Activated naive CD8-positive, alpha-beta T cell treated with anti-CD3 and anti-CD28 coated beads, Interleukin-2, amount 50 U/mL, for 16 hours (primary cell): ENCODE measurements around the gene INPP5J.
"Not testable (repeated sequence)": the region's sequence is repeated elsewhere in the genome, so short reads cannot be mapped to it uniquely, and the experiment has no call there.

Experiments
- DNase-seq: peaks from one replicate; pipeline ENCODE4 v3.0.0-alpha.2; 2020; ENCODE audit warnings: low read depth, low spot score

Gene INPP5J

GRCh38 chr22:31150615-31151014 lies 27.8 kb downstream of the INPP5J start:
- DNase-seq, result no peak

GRCh38 chr22:31151872-31152271 lies 29.1 kb downstream of the INPP5J start:
- no peak for DNase-seq

- DNase-seq, result no peak
These were observed 30.6 kb downstream of the INPP5J start for GRCh38 chr22:31153357-31153756.

GRCh38 chr22:31154975-31155374 lies 32.2 kb downstream of the INPP5J start:
- DNase-seq, result no peak

DNA sequence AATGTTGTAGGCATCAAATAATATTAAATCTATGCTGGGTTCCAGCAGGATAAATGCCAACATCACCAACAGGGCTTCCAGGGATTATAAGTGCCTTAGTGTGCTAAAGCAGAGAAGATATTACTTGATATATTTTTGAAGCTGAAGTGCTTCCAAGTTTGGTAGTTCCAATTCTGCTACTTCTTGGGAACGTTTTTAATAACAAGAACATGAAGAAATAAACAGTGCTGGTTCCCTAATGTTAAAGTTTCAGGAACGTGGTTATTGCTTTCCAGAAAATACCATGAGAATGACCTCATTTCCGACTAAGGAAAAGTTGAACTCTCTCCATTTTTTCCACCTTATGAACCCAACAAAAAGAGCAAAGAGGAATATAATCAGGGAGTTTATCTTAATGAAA lies 32.7 kb downstream of the INPP5J start:
- DNase-seq, result no peak

GRCh38 chr22:31160328-31160978 lies 37.7 kb downstream of the INPP5J start:
- no peak for DNase-seq

DNA sequence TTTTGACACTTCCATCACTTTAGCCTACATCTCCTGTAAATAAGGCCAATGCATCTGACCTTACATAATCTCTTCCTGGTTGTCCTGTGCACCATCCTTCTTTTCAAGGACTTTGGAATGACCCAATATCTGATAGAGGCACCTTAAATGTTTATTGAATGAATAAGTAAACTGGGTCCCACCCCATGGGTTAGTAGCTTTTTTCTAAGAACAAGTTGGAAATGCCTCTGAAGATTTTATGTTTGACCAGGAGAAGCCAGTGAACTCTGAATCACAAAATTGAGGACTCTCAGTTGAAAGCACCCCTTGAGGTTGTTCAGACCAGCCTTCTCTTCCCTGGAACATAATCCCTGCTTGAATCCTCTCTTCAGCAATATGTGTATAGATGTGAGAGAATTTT lies 38.6 kb downstream of the INPP5J start:
- DNase-seq, result no peak

- no peak for DNase-seq
These were observed 39.4 kb downstream of the INPP5J start for GRCh38 chr22:31162015-31162765.

DNA sequence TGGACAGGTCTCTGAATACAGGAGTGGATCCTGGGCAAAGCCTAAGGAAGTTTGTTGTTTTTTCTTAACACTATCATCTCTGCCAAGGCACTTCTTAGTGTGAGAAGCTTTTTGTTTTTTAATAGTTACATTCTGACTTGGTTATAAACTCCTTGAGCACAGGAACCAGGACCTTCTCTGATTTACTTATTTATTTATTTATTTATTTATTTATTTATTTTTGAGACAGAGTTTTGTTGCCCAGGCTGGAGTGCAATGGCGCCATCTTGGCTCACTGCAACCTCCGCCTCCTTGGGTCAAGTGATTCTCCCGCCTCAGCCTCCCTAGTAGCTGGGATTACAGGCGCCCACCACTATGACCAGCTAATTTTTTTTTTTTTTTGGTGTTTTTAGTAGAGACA lies 48.2 kb downstream of the INPP5J start:
- no peak for DNase-seq

DNA sequence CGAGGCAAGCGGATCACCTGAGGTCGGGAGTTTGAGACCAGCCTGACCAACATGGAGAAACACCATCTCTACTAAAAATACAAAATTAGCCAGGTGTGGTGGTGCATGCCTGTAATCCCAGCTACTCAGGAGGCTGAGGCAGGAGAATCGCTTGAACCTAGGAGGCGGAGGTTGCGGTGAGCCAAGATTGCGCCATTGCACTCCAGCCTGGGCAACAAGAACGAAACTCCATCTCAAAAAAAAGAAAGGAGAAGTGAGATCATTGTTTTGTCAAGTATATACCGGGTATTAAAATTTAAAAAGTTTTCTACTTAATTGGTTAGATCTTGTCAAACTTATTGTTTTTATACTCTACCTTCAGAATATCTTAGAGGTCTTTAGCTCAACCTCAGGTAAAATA lies 49.0 kb downstream of the INPP5J start:
- DNase-seq, result not testable (repeated sequence)

DNA sequence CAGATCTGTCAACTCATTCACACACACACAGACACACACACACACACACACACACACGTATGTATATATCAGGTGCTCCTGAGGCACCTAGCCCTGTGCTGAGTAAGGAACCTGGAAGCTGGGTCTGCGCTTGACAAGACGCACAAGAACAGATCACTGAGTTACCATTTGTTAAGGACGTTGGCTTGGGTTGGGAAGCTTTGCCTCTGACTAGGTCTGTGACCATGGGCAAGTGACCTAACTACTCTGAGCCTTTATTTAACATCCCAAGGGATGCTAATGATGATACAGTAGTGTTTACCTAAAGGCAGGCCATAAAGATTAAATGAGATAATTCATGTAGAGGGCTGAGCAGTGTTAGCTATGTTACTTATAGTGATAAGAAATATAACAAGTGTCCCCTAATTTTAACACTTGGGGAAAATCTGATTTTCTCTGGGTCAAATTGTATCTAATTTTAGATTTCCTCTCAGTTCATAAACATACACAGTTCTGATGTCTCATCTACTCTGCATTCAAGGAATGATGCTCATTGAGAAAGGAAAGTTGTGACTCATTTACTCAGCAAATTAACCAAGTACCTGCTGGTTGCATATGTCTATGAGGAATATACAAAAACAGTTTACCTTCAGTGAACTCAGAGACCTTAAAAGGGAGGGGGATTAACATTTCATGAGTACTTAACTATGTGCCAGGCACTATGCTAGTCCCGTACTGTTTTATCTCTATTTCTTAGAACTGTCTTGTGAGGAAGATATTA lies 50.8 kb downstream of the INPP5J start:
- DNase-seq, result no peak

- DNase-seq, result no peak
These were observed 54.2 kb downstream of the INPP5J start for GRCh38 chr22:31176923-31177322.

- no peak for DNase-seq
These were observed 54.8 kb downstream of the INPP5J start for GRCh38 chr22:31177420-31178162.

DNA sequence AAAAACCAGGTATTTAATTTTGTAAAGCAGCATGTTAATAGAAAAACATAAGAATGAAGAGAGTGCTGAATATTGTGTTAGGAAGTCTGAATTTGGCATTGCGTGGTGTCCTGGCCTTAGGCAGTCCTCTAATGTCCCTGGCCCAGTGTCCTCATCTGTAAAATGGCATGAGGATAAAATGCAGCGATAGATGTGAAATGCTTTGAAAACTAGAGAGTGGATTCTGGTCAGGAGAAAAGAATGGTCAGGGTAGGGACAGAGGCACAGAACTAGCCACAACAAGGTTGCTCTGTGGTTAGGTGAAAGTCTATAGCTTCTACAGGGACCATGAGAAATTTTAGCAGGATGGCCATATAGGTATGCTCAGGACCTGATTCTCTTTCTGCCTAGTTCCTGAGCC lies 56.1 kb downstream of the INPP5J start:
- DNase-seq, result no peak

DNA sequence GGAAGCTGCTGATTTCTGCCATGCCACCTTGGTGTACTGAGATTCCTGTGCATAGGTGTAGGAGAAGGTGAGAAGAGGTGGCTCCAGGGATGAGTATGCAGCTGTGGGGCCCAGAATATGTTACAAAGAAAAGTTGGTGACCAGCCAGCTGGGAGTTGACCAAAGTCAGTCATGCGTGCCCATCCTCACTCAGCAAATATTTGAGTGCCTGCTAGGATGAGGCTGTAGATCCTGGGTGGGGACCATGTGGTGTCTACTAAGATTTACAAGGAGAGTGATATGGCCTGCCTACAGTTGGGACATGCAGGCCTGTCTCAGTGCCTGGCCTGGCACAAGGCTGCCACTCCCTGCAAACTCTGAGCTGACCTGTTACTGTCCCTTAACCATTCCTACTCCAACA lies 56.6 kb downstream of the INPP5J start:
- DNase-seq, result no peak

- DNase-seq, result no peak
These were observed 61.2 kb downstream of the INPP5J start for GRCh38 chr22:31184015-31184414.
